Nephron progenitor cell (in vitro differentiated cells): ENCODE data around the gene SNRNP40.
"Not testable (repeated sequence)": the region's sequence is repeated elsewhere in the genome, so short reads cannot be mapped to it uniquely, and the experiment has no call there.

Experiments
- DNase-seq: peaks from one replicate; pipeline ENCODE4 v3.0.0; 2021
- H3K27ac Mint-ChIP-seq: 2 replicates; pipeline ENCODE4 v1.8.0; 2021; ENCODE audit warnings: mild to moderate bottlenecking, moderate library complexity, mixed read lengths
- H3K27me3 Mint-ChIP-seq: 2 replicates; pipeline ENCODE4 v1.8.0; 2021; ENCODE audit warnings: mild to moderate bottlenecking, low read depth, mixed read lengths; ENCODE audit not compliant: poor library complexity
- H3K36me3 Mint-ChIP-seq: 2 replicates; pipeline ENCODE4 v1.8.0; 2021; ENCODE audit warnings: low read depth, mixed read lengths
- H3K4me1 Mint-ChIP-seq: 2 replicates; pipeline ENCODE4 v1.8.0; 2021; ENCODE audit warnings: mixed read lengths
- H3K4me3 Mint-ChIP-seq: 2 replicates; pipeline ENCODE4 v1.8.0; 2021; ENCODE audit warnings: mild to moderate bottlenecking, moderate library complexity, mixed read lengths
- H3K9me3 Mint-ChIP-seq: 2 replicates; pipeline ENCODE4 v1.8.0; 2021; ENCODE audit warnings: mild to moderate bottlenecking, moderate library complexity, mixed read lengths
- TF ChIP-seq, protein P1 (sequence below): fragments of 200-600 bp; sonication (generic); IDR thresholded peaks from 2 replicates; pipeline ENCODE4 v1.5.0; 2021; ENCODE audit warnings: antibody characterized with exemption

The SNRNP40 gene

DNA sequence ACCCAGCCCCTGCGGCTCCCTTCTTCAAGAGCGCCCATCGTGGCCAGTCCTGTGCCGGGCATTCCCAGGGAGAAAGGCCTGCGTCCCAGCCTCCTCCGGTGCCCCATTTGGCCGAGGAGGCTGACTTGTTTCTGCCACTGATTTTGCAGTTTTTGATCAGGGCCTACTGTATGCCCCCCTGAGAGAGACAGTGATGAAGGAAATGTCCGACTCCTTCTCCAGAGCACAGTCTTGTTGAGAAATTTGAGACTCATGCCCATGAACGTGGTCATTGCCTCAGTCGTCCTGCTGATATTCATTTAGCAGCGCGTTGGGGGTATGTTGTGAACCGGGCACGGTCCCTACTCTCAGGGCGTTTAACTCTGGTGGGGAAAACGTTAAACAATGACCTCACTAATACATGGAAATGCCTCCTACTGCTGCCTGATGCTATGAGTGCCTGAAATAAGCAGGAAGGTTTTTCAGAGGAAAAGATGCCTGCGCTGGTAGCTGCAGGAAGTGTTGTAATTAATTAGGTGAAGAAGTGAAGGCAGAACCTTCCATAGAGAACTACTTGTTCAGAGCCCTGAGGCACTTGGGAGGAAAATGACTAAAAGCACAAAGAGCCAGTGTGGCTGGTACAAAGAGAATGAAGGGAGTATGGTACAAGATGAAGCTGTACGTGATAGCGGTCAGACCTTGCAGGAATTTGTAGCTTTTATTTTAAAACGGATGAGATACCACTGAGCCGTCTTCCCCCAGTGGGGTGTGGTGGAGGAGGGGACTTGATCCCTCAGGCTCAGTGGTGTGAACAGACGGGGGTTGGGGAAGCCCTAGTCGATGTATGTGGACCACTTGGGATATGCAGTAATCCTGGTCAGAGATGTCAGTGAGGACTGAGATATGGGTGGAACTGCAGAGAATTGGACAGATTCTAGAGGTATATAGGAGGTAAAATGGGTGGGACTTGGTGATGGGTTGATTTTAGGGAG, 974 bp upstream of the SNRNP40 start:
- no peak overlapping the region for H3K27ac Mint-ChIP-seq

DNA sequence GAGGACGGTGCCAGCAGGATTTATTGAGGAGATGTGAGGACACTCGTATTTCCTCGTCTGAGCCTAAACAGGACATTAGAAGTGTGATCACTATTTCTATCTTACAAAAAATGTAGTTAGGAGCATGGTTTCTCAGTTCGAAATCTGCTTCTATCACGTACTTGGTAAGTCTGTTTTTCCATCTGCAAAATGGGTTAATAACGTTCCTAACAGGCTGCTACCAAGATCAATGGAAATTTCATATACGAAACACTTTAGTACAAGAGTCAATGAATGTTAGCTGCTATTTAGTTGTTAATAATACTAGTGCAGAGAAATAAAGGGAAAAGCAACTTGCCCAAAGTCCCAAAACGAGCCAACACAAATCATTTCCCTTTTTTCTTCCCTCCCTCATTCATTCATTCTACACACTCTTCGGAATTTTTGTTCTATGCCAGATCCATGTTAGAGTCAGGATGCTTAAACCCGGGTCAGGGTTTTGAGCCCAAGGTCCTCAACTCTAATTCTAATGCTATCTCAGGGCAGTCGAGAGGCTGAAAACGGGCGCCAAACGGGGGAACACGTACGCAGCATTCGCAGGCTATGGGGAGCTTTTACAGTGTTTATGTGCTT, 608 bp downstream of the SNRNP40 start:
- no peak overlapping the region for H3K4me3 Mint-ChIP-seq
- peaks cover 37% of the 10 kb centered on the region for H3K36me3 Mint-ChIP-seq
- no peaks in the 10 kb centered on the region for H3K9me3 Mint-ChIP-seq
- peaks cover 5% of the 10 kb centered on the region for H3K27me3 Mint-ChIP-seq
- no peak for DNase-seq
- TF ChIP-seq, protein P1, sequence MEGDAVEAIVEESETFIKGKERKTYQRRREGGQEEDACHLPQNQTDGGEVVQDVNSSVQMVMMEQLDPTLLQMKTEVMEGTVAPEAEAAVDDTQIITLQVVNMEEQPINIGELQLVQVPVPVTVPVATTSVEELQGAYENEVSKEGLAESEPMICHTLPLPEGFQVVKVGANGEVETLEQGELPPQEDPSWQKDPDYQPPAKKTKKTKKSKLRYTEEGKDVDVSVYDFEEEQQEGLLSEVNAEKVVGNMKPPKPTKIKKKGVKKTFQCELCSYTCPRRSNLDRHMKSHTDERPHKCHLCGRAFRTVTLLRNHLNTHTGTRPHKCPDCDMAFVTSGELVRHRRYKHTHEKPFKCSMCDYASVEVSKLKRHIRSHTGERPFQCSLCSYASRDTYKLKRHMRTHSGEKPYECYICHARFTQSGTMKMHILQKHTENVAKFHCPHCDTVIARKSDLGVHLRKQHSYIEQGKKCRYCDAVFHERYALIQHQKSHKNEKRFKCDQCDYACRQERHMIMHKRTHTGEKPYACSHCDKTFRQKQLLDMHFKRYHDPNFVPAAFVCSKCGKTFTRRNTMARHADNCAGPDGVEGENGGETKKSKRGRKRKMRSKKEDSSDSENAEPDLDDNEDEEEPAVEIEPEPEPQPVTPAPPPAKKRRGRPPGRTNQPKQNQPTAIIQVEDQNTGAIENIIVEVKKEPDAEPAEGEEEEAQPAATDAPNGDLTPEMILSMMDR: no peak
- peak overlapping the region; percentile 83 for H3K27ac Mint-ChIP-seq
- no peaks in the 10 kb centered on the region for H3K4me1 Mint-ChIP-seq

More for the DNA sequence above, 974 bp upstream of the SNRNP40 start:
- Mint-ChIP-seq H3K4me3 (no peak overlapping the region), H3K27me3 (peaks cover 2% of the 10 kb centered on the region), H3K4me1 (no peaks in the 10 kb centered on the region), H3K9me3 (no peaks in the 10 kb centered on the region), H3K36me3 (peaks cover 22% of the 10 kb centered on the region)
- TF ChIP-seq, protein P1: no peak
- no peak for DNase-seq

DNA sequence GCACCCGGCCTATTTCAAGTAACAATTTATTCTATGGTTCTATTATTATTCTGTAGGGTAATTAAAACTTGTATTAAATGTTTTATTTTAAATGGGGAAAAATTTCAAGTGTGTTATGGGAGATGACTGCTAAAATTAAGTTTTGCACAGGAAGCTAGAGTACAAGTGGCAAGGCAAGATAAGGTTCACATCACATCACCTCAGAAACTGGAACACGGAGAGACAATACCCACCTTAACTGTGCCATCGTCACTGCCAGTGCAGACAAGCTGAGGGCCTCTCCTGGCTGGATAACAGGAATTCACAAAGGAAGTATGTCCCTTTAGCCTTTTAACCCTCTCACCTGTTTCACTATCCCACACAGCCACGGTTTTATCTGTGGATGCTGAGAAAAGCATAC, 7.6 kb downstream of the SNRNP40 start:
- no peak for DNase-seq
- TF ChIP-seq, protein P1: no peak
- H3K4me1 Mint-ChIP-seq: no peaks in the 10 kb centered on the region
- peaks cover 3% of the 10 kb centered on the region for H3K27me3 Mint-ChIP-seq
- H3K9me3 Mint-ChIP-seq: no peaks in the 10 kb centered on the region
- peaks cover 66% of the 10 kb centered on the region for H3K36me3 Mint-ChIP-seq
- no peak overlapping the region for H3K27ac Mint-ChIP-seq
- no peak overlapping the region for H3K4me3 Mint-ChIP-seq

DNA sequence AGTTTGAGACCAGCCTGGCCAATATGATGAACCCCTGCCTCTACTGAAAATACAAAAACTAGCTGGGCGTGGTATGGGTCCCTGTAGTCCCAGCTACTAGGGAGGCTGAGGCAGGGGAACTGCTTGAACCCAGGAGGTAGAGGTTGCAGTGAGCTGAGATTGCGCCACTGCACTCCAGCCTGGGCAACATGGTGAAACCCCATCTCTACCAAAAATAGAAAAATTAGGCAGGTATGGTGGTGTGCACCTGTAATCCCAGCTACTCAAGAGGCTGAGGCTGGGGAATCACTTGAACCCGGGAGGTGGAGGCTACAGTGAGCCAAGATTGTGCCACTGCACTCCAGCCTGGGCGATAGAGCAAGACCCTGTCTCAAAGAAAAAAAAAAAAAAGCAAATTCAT, 8.8 kb downstream of the SNRNP40 start:
- DNase-seq, H3K4me3 Mint-ChIP-seq, H3K27ac Mint-ChIP-seq, H3K4me1 Mint-ChIP-seq, H3K27me3 Mint-ChIP-seq, H3K9me3 Mint-ChIP-seq: not testable (repeated sequence)
- peaks cover 66% of the 10 kb centered on the region for H3K36me3 Mint-ChIP-seq

DNA sequence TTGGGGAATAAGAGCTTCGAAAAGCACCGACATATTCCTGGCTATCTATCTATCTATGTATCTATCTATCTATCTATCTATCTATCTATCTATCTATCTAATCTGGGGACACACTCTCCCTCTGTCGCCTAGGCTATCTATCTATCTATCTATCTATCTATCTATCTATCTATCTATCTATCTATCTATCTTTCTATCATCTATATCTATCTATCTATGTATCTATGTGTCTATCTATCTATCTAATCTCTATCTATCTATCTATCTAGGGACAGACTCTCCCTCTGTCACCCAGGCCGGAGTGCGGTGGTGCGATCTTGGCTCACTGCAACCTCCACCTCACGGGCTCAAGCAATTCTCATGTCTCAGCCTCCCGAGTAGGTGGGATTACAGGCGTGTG, 14.2 kb downstream of the SNRNP40 start:
- H3K36me3 Mint-ChIP-seq: peaks cover 73% of the 10 kb centered on the region
- H3K4me3 Mint-ChIP-seq, H3K27me3 Mint-ChIP-seq, H3K27ac Mint-ChIP-seq, DNase-seq, H3K4me1 Mint-ChIP-seq, H3K9me3 Mint-ChIP-seq: not testable (repeated sequence)

- Mint-ChIP-seq H3K36me3 (peaks cover 71% of the 10 kb centered on the region), H3K27ac (peak overlapping the region; percentile 92)
These were observed 23.0 kb downstream of the SNRNP40 start for GRCh38 chr1:31273619-31274018.

More at GRCh38 chr1:31273619-31274018, 23.0 kb downstream of the SNRNP40 start:
- DNase-seq: no peak
- no peaks in the 10 kb centered on the region for H3K9me3 Mint-ChIP-seq
- TF ChIP-seq, protein P1: no peak
- H3K4me3 Mint-ChIP-seq: no peak overlapping the region
- no peaks in the 10 kb centered on the region for H3K4me1 Mint-ChIP-seq
- peaks cover 5% of the 10 kb centered on the region for H3K27me3 Mint-ChIP-seq
